Adrenal gland (tissue), 5 donors: ENCODE measurements around the gene IDH3G.

Experiments used
- POLR2A ChIP-seq, 2 donors: fragments of 450-650 bp; IDR thresholded peaks; one replicate each; pipeline ENCODE4 v1.6.1; 2017; ENCODE audit warnings: antibody characterized with exemption in 2 of 2, mild to moderate bottlenecking in 2 of 2, moderate library complexity in 1 of 2
- TF ChIP-seq, protein P1 (sequence below), 6 experiments: fragments of 450-650 bp in 4 of 6; fragments of 200-600 bp in 2 of 6; sonication (generic) in 1 of 6; IDR thresholded peaks; 1 replicate in 5 of 6; 2 replicates in 1 of 6; pipeline versions ENCODE4 v1.5.1 to v1.8.0; 2016 to 2021; ENCODE audit warnings: antibody characterized with exemption in 6 of 6, mild to moderate bottlenecking in 2 of 6, moderate library complexity in 1 of 6
- donor health status: DM: no; HTN: no; CAD: no.

DNA sequence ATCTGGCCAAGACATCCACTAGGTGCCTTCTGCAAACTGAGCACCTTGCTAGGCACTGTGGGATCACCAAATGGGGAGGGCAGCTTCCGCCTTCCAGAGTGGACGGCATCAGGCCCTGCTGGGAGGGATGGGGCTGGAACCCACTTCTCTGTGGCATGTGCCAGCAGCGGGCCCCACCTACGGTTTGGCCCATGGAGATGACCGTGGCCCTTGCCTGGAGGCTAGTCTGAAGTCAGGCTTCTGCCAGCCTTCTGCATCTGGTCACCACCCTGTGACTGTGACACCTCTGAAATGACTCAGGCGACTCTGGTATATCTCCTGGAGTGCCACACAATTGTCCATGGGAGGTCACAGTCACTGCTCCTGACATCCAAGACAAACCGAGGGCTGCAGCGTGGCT, 7.5 kb upstream of the IDH3G start:
- TF ChIP-seq, protein P1, sequence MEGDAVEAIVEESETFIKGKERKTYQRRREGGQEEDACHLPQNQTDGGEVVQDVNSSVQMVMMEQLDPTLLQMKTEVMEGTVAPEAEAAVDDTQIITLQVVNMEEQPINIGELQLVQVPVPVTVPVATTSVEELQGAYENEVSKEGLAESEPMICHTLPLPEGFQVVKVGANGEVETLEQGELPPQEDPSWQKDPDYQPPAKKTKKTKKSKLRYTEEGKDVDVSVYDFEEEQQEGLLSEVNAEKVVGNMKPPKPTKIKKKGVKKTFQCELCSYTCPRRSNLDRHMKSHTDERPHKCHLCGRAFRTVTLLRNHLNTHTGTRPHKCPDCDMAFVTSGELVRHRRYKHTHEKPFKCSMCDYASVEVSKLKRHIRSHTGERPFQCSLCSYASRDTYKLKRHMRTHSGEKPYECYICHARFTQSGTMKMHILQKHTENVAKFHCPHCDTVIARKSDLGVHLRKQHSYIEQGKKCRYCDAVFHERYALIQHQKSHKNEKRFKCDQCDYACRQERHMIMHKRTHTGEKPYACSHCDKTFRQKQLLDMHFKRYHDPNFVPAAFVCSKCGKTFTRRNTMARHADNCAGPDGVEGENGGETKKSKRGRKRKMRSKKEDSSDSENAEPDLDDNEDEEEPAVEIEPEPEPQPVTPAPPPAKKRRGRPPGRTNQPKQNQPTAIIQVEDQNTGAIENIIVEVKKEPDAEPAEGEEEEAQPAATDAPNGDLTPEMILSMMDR (IDR thresholded peaks at IDR 0.05) = no peak
- no peak for TF ChIP-seq POLR2A (IDR thresholded peaks at IDR 0.05)
